SK-N-MC (cell line): ENCODE results near the gene DUSP12.

ENCODE experiments used
- FOXP2 ChIP-seq: optimal IDR thresholded peaks from 2 replicates; pipeline ENCODE3; 2011; ENCODE audit warnings: mild to moderate bottlenecking, moderate library complexity; ENCODE audit not compliant: insufficient read depth; ENCODE audit errors: extremely low read length, control extremely low read depth
- POLR2AphosphoS5 ChIP-seq: IDR thresholded peaks from 2 replicates; pipeline ENCODE4 v1.6.1; 2012; ENCODE audit warnings: mild to moderate bottlenecking, low read depth, low read length, borderline replicate concordance

DNA sequence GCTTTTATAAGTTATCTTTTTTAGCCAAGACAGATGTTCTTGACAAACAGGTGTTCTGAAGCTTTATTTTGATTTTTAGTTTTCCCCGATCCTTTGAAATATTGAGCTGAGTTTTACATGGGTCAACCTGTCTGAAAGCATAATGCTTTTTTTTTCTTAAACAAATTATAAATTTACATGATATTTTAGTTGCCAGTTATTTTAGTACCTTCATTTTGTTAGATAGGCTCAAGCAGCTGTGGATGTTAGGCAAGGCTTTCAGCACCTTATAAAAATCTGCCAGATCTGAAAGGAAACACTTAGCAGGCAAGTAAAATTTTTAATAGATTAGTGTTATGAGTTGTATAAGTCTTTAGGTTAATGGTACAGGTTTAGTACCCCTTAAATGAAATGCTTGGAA, 50.2 kb downstream of the DUSP12 start:
- TF ChIP-seq POLR2AphosphoS5 (no peak), FOXP2 (no peak)
